H1 (cell line): Measurements from ENCODE around the gene MBD3L3. TPM values are rescaled to one million over a fixed set of nuclear protein-coding genes. Genes with fewer than 3 reads are reported as not detected.

Experiments
- CTCF ChIA-PET: fragments of 300-600 bp; sonication (Branson Sonifier 250); formaldehyde crosslinking; loops from one replicate; lab custom pipeline; 2021; ENCODE audit not compliant: partially characterized antibody; lab: Charles Lee
- POLR2A ChIA-PET: fragments of 300-600 bp; sonication (Branson Sonifier 250); formaldehyde crosslinking; loops from one replicate; lab custom pipeline; 2021; ENCODE audit warnings: inconsistent platforms; ENCODE audit not compliant: partially characterized antibody; lab: Charles Lee
- DNase-seq, 2 experiments: peaks; one replicate each; pipeline versions ENCODE4 v3.0.0 to v3.0.0-alpha.2; 2010 to 2022; ENCODE audit warnings: low spot score in 2 of 2, low read depth in 1 of 2, mixed read lengths in 1 of 2
- FAIRE-seq: peaks from 2 replicates; lab custom pipeline; 2011; peaks lifted over from hg19 to GRCh38; lab: Jason Lieb, UNC
- H2AFZ ChIP-seq: 2 replicates; pipeline ENCODE4 v1.8.1; 2012; ENCODE audit warnings: low read length, inconsistent platforms
- H2AK5ac ChIP-seq: 2 replicates; pipeline ENCODE4 v1.6.1; 2013; ENCODE audit warnings: low read depth, low read length
- H2BK120ac ChIP-seq: replicated peaks from 2 replicates; pipeline ENCODE3; 2013; ENCODE audit warnings: low read depth, low read length, inconsistent platforms
- H2BK12ac ChIP-seq: 2 replicates; pipeline ENCODE4 v1.6.1; 2013; ENCODE audit warnings: low read depth, low read length
- H2BK15ac ChIP-seq: 2 replicates; pipeline ENCODE4 v1.6.1; 2013; ENCODE audit warnings: low read length
- H2BK20ac ChIP-seq: 2 replicates; pipeline ENCODE4 v1.6.1; 2013; ENCODE audit warnings: low read length
- H2BK5ac ChIP-seq: 2 replicates; pipeline ENCODE4 v1.6.1; 2013; ENCODE audit warnings: low read depth, low read length
- H3K14ac ChIP-seq: 2 replicates; pipeline ENCODE4 v1.6.1; 2013; ENCODE audit warnings: inconsistent platforms; ENCODE audit not compliant: insufficient read length
- H3K18ac ChIP-seq: 2 replicates; pipeline ENCODE4 v1.6.1; 2013; ENCODE audit warnings: low read length; ENCODE audit errors: extremely low read depth
- H3K23ac ChIP-seq: 2 replicates; pipeline ENCODE4 v1.6.1; 2013; ENCODE audit warnings: inconsistent platforms; ENCODE audit not compliant: insufficient read length
- H3K23me2 ChIP-seq: 2 replicates; pipeline ENCODE4 v1.6.1; 2013; ENCODE audit warnings: low read depth, low read length
- H3K27ac ChIP-seq: 2 replicates; pipeline ENCODE4 v1.6.1; 2011; ENCODE audit warnings: low read depth, low read length, inconsistent platforms
- H3K27me3 ChIP-seq, 4 experiments: replicated peaks in 1 of 4; 1 replicate in 1 of 4; 2 replicates in 3 of 4; pipeline versions ENCODE4 v1.6.1 to v1.8.1; 2011 to 2013; ENCODE audit warnings: low read length in 3 of 4, mild to moderate bottlenecking in 3 of 4, inconsistent platforms in 2 of 4, mixed read lengths in 2 of 4, moderate library complexity in 1 of 4; ENCODE audit not compliant: control insufficient read depth in 3 of 4, insufficient read depth in 3 of 4; ENCODE audit errors: extremely low read depth in 1 of 4
- H3K36me3 ChIP-seq, 4 experiments: 2 replicates each; pipeline versions ENCODE4 v1.6.1 to v1.8.1; 2011 to 2013; ENCODE audit warnings: mild to moderate bottlenecking in 4 of 4, low read length in 3 of 4, moderate library complexity in 2 of 4, control low read depth in 1 of 4, inconsistent platforms in 1 of 4; ENCODE audit not compliant: insufficient read depth in 4 of 4, control insufficient read depth in 2 of 4
- H3K4ac ChIP-seq: replicated peaks from 2 replicates; pipeline ENCODE3; 2013; ENCODE audit warnings: low read length, low read depth, mixed read lengths, inconsistent platforms; ENCODE audit not compliant: insufficient read length
- H3K4me1 ChIP-seq, 4 experiments: replicated peaks in 1 of 4; 1 replicate in 1 of 4; 2 replicates in 3 of 4; pipeline versions ENCODE4 v1.6.1 to v1.8.1; 2011 to 2013; ENCODE audit warnings: low read length in 3 of 4, inconsistent platforms in 2 of 4, mixed read lengths in 1 of 4; ENCODE audit not compliant: insufficient read depth in 4 of 4, control insufficient read depth in 3 of 4
- H3K4me2 ChIP-seq, 2 experiments: 2 replicates each; pipeline versions ENCODE4 v1.6.1 to v1.8.1; 2011 to 2013; ENCODE audit warnings: low read depth in 2 of 2, low read length in 2 of 2, control low read depth in 1 of 2, inconsistent platforms in 1 of 2, mild to moderate bottlenecking in 1 of 2; ENCODE audit not compliant: insufficient read depth in 1 of 2
- H3K4me3 ChIP-seq, 4 experiments: fragments of 200-600, 300-600 bp in 1 of 4; sonication (generic), shearing (Covaris generic), sonication (Bioruptor Twin) in 1 of 4; 2 replicates each; pipeline versions ENCODE4 v1.5.1 to v1.8.1; 2011 to 2016; ENCODE audit warnings: low read length in 4 of 4, low read depth in 3 of 4, control low read depth in 2 of 4, inconsistent platforms in 2 of 4, mild to moderate bottlenecking in 2 of 4, mixed read lengths in 1 of 4, moderate library complexity in 1 of 4; ENCODE audit not compliant: insufficient read depth in 2 of 4; ENCODE audit errors: extremely low read depth in 1 of 4
- H3K56ac ChIP-seq: replicated peaks from 2 replicates; pipeline ENCODE3; 2013; ENCODE audit warnings: low read depth, mild to moderate bottlenecking, mixed read lengths, low read length, inconsistent platforms; ENCODE audit not compliant: insufficient read length
- H3K79me1 ChIP-seq: 2 replicates; pipeline ENCODE4 v1.6.1; 2013; ENCODE audit warnings: low read depth, low read length, control low read depth
- H3K79me2 ChIP-seq, 2 experiments: 2 replicates each; pipeline versions ENCODE4 v1.6.1 to v1.8.1; 2012 to 2013; ENCODE audit warnings: low read length in 2 of 2, mild to moderate bottlenecking in 2 of 2, inconsistent platforms in 1 of 2; ENCODE audit not compliant: insufficient read depth in 2 of 2, control insufficient read depth in 1 of 2
- H3K9ac ChIP-seq, 4 experiments: replicated peaks in 1 of 4; 1 replicate in 1 of 4; 2 replicates in 3 of 4; pipeline versions ENCODE4 v1.6.1 to v1.8.1; 2011 to 2013; ENCODE audit warnings: low read depth in 3 of 4, low read length in 3 of 4, control low read depth in 2 of 4, mild to moderate bottlenecking in 2 of 4, moderate library complexity in 2 of 4, inconsistent platforms in 1 of 4; ENCODE audit errors: extremely low read depth in 1 of 4
- H3K9me3 ChIP-seq, 2 experiments: 2 replicates each; pipeline versions ENCODE4 v1.6.1 to v1.8.1; 2012 to 2013; ENCODE audit warnings: mild to moderate bottlenecking in 2 of 2, moderate library complexity in 2 of 2, control low read depth in 1 of 2, inconsistent platforms in 1 of 2, low read depth in 1 of 2, low read length in 1 of 2, mixed read lengths in 1 of 2; ENCODE audit not compliant: insufficient read depth in 2 of 2
- H4K20me1 ChIP-seq, 2 experiments: replicated peaks in 1 of 2; 2 replicates each; pipeline versions ENCODE3 to v1.8.1; 2011 to 2013; ENCODE audit warnings: inconsistent platforms in 2 of 2, low read length in 2 of 2, mild to moderate bottlenecking in 1 of 2; ENCODE audit not compliant: insufficient read depth in 2 of 2, control insufficient read depth in 1 of 2
- H4K5ac ChIP-seq: 2 replicates; pipeline ENCODE4 v1.6.1; 2013; ENCODE audit warnings: low read length, low read depth, mixed read lengths, inconsistent platforms; ENCODE audit not compliant: insufficient read length
- H4K8ac ChIP-seq: 2 replicates; pipeline ENCODE4 v1.8.0; 2013; ENCODE audit warnings: mild to moderate bottlenecking, moderate library complexity, low read length, inconsistent platforms; ENCODE audit not compliant: insufficient read depth; ENCODE audit errors: extremely low read depth
- H4K91ac ChIP-seq: replicated peaks from 2 replicates; pipeline ENCODE3; 2013; ENCODE audit warnings: low read length, mixed read lengths, inconsistent platforms; ENCODE audit not compliant: insufficient read length
- ASH2L ChIP-seq: fragments of 200-600, 300-600 bp; sonication (generic); IDR thresholded peaks from one replicate; pipeline ENCODE4 v1.7.1; 2017; ENCODE audit warnings: low read length
- ATF2 ChIP-seq: IDR thresholded peaks from 2 replicates; pipeline ENCODE4 v1.6.1; 2012; ENCODE audit warnings: low read length, inconsistent platforms
- ATF3 ChIP-seq: IDR thresholded peaks from 2 replicates; pipeline ENCODE4 v1.6.1; 2011; ENCODE audit warnings: low read depth, mild to moderate bottlenecking, low read length; ENCODE audit not compliant: insufficient read depth
- CBX5 ChIP-seq: fragments of 300-800, 300-1000 bp; sonication (generic); IDR thresholded peaks from 2 replicates; pipeline ENCODE4 v1.7.1; 2016; ENCODE audit warnings: antibody characterized with exemption, low read length, low read depth
- CREB1 ChIP-seq: IDR thresholded peaks from 2 replicates; pipeline ENCODE4 v1.6.1; 2012; ENCODE audit warnings: inconsistent platforms
- CTBP2 ChIP-seq: IDR thresholded peaks from 2 replicates; pipeline ENCODE4 v1.7.0; 2011; ENCODE audit warnings: borderline replicate concordance, mild to moderate bottlenecking, moderate library complexity, mixed read lengths, low read length; ENCODE audit not compliant: insufficient read depth, insufficient read length
- GABPA ChIP-seq: IDR thresholded peaks from 2 replicates; pipeline ENCODE4 v1.6.1; 2011; ENCODE audit warnings: mild to moderate bottlenecking, low read length, moderate library complexity, borderline replicate concordance; ENCODE audit not compliant: insufficient read depth
- KDM5A ChIP-seq: fragments of 200-600 bp; IDR thresholded peaks from 2 replicates; pipeline ENCODE4 v1.7.1; 2012; ENCODE audit warnings: mild to moderate bottlenecking, low read length, inconsistent platforms, mixed read lengths
- POLR2AphosphoS5 ChIP-seq: IDR thresholded peaks from 2 replicates; pipeline ENCODE4 v1.6.1; 2011; ENCODE audit warnings: low read depth, low read length
- RFX5 ChIP-seq: IDR thresholded peaks from 2 replicates; pipeline ENCODE4 v1.6.1; 2011; ENCODE audit warnings: low read depth, low read length, improper control_type of control experiment, borderline replicate concordance
- SIRT6 ChIP-seq: IDR thresholded peaks from one replicate; pipeline ENCODE4 v1.7.1; 2012; ENCODE audit warnings: low read length, inconsistent platforms
- SP1 ChIP-seq: IDR thresholded peaks from 2 replicates; pipeline ENCODE4 v1.6.1; 2011; ENCODE audit warnings: low read depth, low read length
- TEAD4 ChIP-seq: IDR thresholded peaks from 2 replicates; pipeline ENCODE4 v1.6.1; 2012; ENCODE audit warnings: low read depth, low read length, inconsistent platforms, mixed read lengths
- WGBS, 2 experiments: shearing (Covaris generic) in 1 of 2; methylation state at CpG; one replicate each; pipeline versions ENCODE4 v1.1.6 to v1.1.7; 2013 to 2015; ENCODE audit warnings: low lambda C conversion rate in 2 of 2, mixed read lengths in 2 of 2, inconsistent platforms in 1 of 2, low coverage in 1 of 2, missing lambda C conversion rate in 1 of 2; ENCODE audit not compliant: insufficient replicate concordance in 2 of 2, insufficient coverage in 1 of 2, insufficient read length in 1 of 2; ENCODE audit errors: extremely low coverage in 1 of 2, missing lambda C conversion rate in 1 of 2; 5-methylcytosine and 5-hydroxymethylcytosine counted together
- polyA plus RNA-seq, 7 experiments: library from polyadenylated mRNA; depleted of rRNA in 3 of 7; stranded (reverse) in 5 of 7; unstranded in 2 of 7; fragments of >200 nt in 5 of 7; fragments of 200-250 nt in 2 of 7; gene quantifications; 1 replicate in 5 of 7; 2 replicates in 1 of 7; 4 replicates in 1 of 7; pipeline versions ENCODE4 v1.2.1 to v1.2.3, GENCODE V29; 2011 to 2013; ENCODE audit warnings: missing spikeins in 2 of 7, mixed read lengths in 2 of 7
- total RNA-seq: library from RNA; stranded (reverse); fragmentation: NEBNext Ultra II Directional; extraction: Animal tissue kit (Norgen Biotek cat#: 25700); gene quantifications from 2 replicates; pipeline ENCODE4 v1.2.1, GENCODE V29; 2021

Gene MBD3L3
- total and polyA plus RNA-seq, 2 of the 8 experiments (the other 6 are each of a cell fraction or from before 2014, with no cell fraction given) = not detected

GRCh38 chr19:7078008-7078407 is 19.5 kb upstream of the MBD3L3 start:
- H3K79me2 ChIP-seq = no peaks in the 10 kb centered on the region
- H2BK120ac ChIP-seq = no peak overlapping the region
- no peak overlapping the region for H4K91ac ChIP-seq
- H2BK12ac ChIP-seq = no peak overlapping the region
- H3K36me3 ChIP-seq = peaks cover 34 to 96% (median 68%) of the 10 kb centered on the region in 4 experiments
- H3K9ac ChIP-seq = no peak overlapping the region
- H3K23me2 ChIP-seq = no peaks in the 10 kb centered on the region
- H3K56ac ChIP-seq = no peak overlapping the region
- no peak overlapping the region for H2BK20ac ChIP-seq
- H3K27me3 ChIP-seq = no peaks in the 10 kb centered on the region
- no peak overlapping the region for H2BK15ac ChIP-seq
- H4K8ac ChIP-seq = no peak overlapping the region
- CTCF ChIA-PET = no interaction called here
- no peaks in the 10 kb centered on the region for H3K4me1 ChIP-seq
- H3K14ac ChIP-seq = no peak overlapping the region
- no peak overlapping the region for H3K4ac ChIP-seq
- H3K4me2 ChIP-seq = no peak overlapping the region
- no peaks in the 10 kb centered on the region for H4K20me1 ChIP-seq
- H3K27ac ChIP-seq = no peak overlapping the region
- H3K9me3 ChIP-seq = peaks cover 52 to 69% of the 10 kb centered on the region in 2 experiments
- POLR2A ChIA-PET = interaction anchor here (1.5 kb wide), 1 partner anchor 8 kb away, joined by 6 read pairs; no protein-coding TSS in a partner anchor
- H2AK5ac ChIP-seq = no peak overlapping the region
- WGBS, 2 experiments = 98% methylated on average over 2 of the region's 2 CpGs; no CpG with 5 or more reads in 1 of the 2 experiments
- no peaks in the 10 kb centered on the region for H3K79me1 ChIP-seq
- no peak overlapping the region for H3K18ac ChIP-seq
- no peak overlapping the region for H3K4me3 ChIP-seq
- H3K23ac ChIP-seq = no peak overlapping the region
- no peak for DNase-seq
- no peak overlapping the region for H2AFZ ChIP-seq
- H4K5ac ChIP-seq = no peak overlapping the region
- FAIRE-seq = no peak
- H2BK5ac ChIP-seq = no peak overlapping the region
- TF ChIP-seq TEAD4 = no peak
- TF ChIP-seq SIRT6 = no peak
- TF ChIP-seq ATF3 = no peak
- no peak for TF ChIP-seq KDM5A
- TF ChIP-seq GABPA = no peak
- no peak for TF ChIP-seq CTBP2
- TF ChIP-seq CBX5 = no peak
- TF ChIP-seq ASH2L = no peak
- TF ChIP-seq SP1 = no peak
- no peak for TF ChIP-seq RFX5
- TF ChIP-seq ATF2 = no peak
- no peak for TF ChIP-seq POLR2AphosphoS5
- no peak for TF ChIP-seq CREB1
